Transverse colon (tissue), 4 donors: ENCODE results near the gene SLC4A5.

Experiments used
- CTCF ChIP-seq, 5 experiments: fragments of 200-600 bp in 3 of 5; fragments of 450-650 bp in 2 of 5; sonication (generic) in 3 of 5; IDR thresholded peaks; 1 replicate in 2 of 5; 2 replicates in 3 of 5; pipeline ENCODE4 v1.5.1; 2016 to 2017; ENCODE audit warnings: antibody characterized with exemption in 5 of 5, inconsistent platforms in 3 of 5, mild to moderate bottlenecking in 2 of 5, moderate library complexity in 1 of 5
- EP300 ChIP-seq: sonication (generic); formaldehyde crosslinking; IDR thresholded peaks from one replicate; pipeline ENCODE4 v1.6.1; 2017; ENCODE audit warnings: antibody characterized with exemption, low read depth
- POLR2A ChIP-seq: fragments of 450-650 bp; IDR thresholded peaks from one replicate; pipeline ENCODE4 v1.6.1; 2016; ENCODE audit warnings: antibody characterized with exemption, mild to moderate bottlenecking, moderate library complexity
- POLR2AphosphoS5 ChIP-seq, 3 donors: sonication (generic); formaldehyde crosslinking; IDR thresholded peaks; one replicate each; pipeline ENCODE4 v1.6.1; 2016; ENCODE audit warnings: antibody characterized with exemption in 3 of 3

- TF ChIP-seq POLR2AphosphoS5 (IDR thresholded peaks at IDR 0.05), result no peak
- no peak for TF ChIP-seq CTCF (IDR thresholded peaks at IDR 0.05)
- TF ChIP-seq POLR2A, result no peak
- no peak for TF ChIP-seq EP300
Observed at GRCh38 chr2:74194799-74195198, 148.4 kb downstream of the SLC4A5 start.
